A549 (cell line): ENCODE results near the gene GNG14. TPM values are rescaled to one million over a fixed set of nuclear protein-coding genes. Genes with fewer than 3 reads are reported as not detected.
A peak's percentile ranks its signal among the peaks of the same experiment; 100 is the strongest.

Experiments
- ATAC-seq, 2 experiments: fragments of 200-7000 bp in 1 of 2; fragments of >200 bp in 1 of 2; cut with Nextera tagmentation in 1 of 2; cut with Tn5 transposase in 1 of 2; 3 replicates each; pipeline versions ENCODE4 v1.8.0 to v1.9.1; 2018 to 2020; ENCODE audit warnings: mild to moderate bottlenecking in 1 of 2, moderate library complexity in 1 of 2
- CTCF ChIA-PET: fragments of 300-600 bp; sonication (Branson Sonifier 250); formaldehyde crosslinking; extraction: SDS; loops from one replicate; lab custom pipeline; 2021; ENCODE audit warnings: antibody characterized with exemption, inconsistent platforms; lab: Yijun Ruan, JAX
- POLR2A ChIA-PET: fragments of 350-600 bp; formaldehyde crosslinking; extraction: SDS; loops from one replicate; lab custom pipeline; 2021; ENCODE audit warnings: antibody characterized with exemption, inconsistent platforms; lab: Yijun Ruan, JAX
- DNase-seq, 2 experiments: peaks; one replicate each; pipeline versions ENCODE4 v3.0.0 to v3.0.0-alpha.2; 2011 to 2016; ENCODE audit warnings: low read depth in 1 of 2, low spot score in 1 of 2
- FAIRE-seq: peaks from 2 replicates; lab custom pipeline; 2011; peaks lifted over from hg19 to GRCh38; lab: Jason Lieb, UNC
- H3K27ac ChIP-seq, 2 experiments: fragments of >200 bp; sonication (Bioruptor Twin); formaldehyde crosslinking; 3 replicates each; pipeline ENCODE4 v1.5.1; 2016 to 2017
- H3K4me1 ChIP-seq: fragments of >200 bp; sonication (Bioruptor Twin); formaldehyde crosslinking; 3 replicates; pipeline ENCODE4 v1.6.1; 2016
- H3K4me2 ChIP-seq: fragments of >200 bp; sonication (Bioruptor Twin); formaldehyde crosslinking; 3 replicates; pipeline ENCODE4 v1.6.1; 2016
- H3K4me3 ChIP-seq: fragments of >200 bp; sonication (Bioruptor Twin); formaldehyde crosslinking; 3 replicates; pipeline ENCODE4 v1.5.1; 2016
- H3K9me3 ChIP-seq: fragments of >200 bp; sonication (Bioruptor Twin); formaldehyde crosslinking; 3 replicates; pipeline ENCODE4 v1.6.1; 2016
- BCL3 ChIP-seq: fragments of >200 bp; sonication (Bioruptor Twin); formaldehyde crosslinking; IDR thresholded peaks from 3 replicates; pipeline ENCODE4 v1.6.1; 2016
- BHLHE40 ChIP-seq: IDR thresholded peaks from 2 replicates; pipeline ENCODE4 v1.6.1; 2012; ENCODE audit warnings: low read depth, low read length, inconsistent platforms
- CBX2 ChIP-seq: fragments of 200-600 bp; sonication (generic); IDR thresholded peaks from 2 replicates; pipeline ENCODE4 v1.6.1; 2016; ENCODE audit warnings: low read depth, mild to moderate bottlenecking, borderline replicate concordance
- CEBPB ChIP-seq, 2 experiments: fragments of >200 bp in 1 of 2; sonication (Bioruptor Twin) in 1 of 2; formaldehyde crosslinking in 1 of 2; IDR thresholded peaks; 2 replicates each; pipeline ENCODE4 v1.6.1; 2012 to 2016
- CTCF ChIP-seq: fragments of >200 bp; sonication (Bioruptor Twin); formaldehyde crosslinking; IDR thresholded peaks from 3 replicates; pipeline ENCODE4 v1.5.1; 2016
- EP300 ChIP-seq, 2 experiments: fragments of >200 bp; sonication (Bioruptor Twin); formaldehyde crosslinking; IDR thresholded peaks; 2 replicates in 1 of 2; 3 replicates in 1 of 2; pipeline ENCODE4 v1.6.1; 2016 to 2017
- FOSB ChIP-seq: fragments of 250-450 bp; sonication (Bioruptor Pico); IDR thresholded peaks from 2 replicates; pipeline ENCODE4 v1.5.0; 2020; ENCODE audit warnings: mild to moderate bottlenecking, moderate library complexity
- HES2 ChIP-seq: fragments of >200 bp; sonication (Bioruptor Twin); formaldehyde crosslinking; IDR thresholded peaks from 2 replicates; pipeline ENCODE4 v1.6.1; 2016
- HMGXB4 ChIP-seq: fragments of 250-450 bp; sonication (Bioruptor Pico); IDR thresholded peaks from 2 replicates; pipeline ENCODE4 v1.5.0; 2021; ENCODE audit warnings: mild to moderate bottlenecking, moderate library complexity, borderline replicate concordance
- HOXA7 ChIP-seq: fragments of 250-450 bp; sonication (Bioruptor Pico); IDR thresholded peaks from 2 replicates; pipeline ENCODE4 v1.5.0; 2020; ENCODE audit warnings: mild to moderate bottlenecking, moderate library complexity
- HOXB13 ChIP-seq: fragments of 250-450 bp; sonication (Bioruptor Pico); IDR thresholded peaks from 2 replicates; pipeline ENCODE4 v1.5.0; 2020; ENCODE audit warnings: low read depth, mild to moderate bottlenecking, moderate library complexity
- JUN ChIP-seq, 2 experiments: fragments of >200 bp; sonication (Bioruptor Twin); formaldehyde crosslinking; IDR thresholded peaks; 2 replicates in 1 of 2; 3 replicates in 1 of 2; pipeline ENCODE4 v1.6.1; 2016 to 2017
- KDM1A ChIP-seq: fragments of 200-600 bp; sonication (generic); IDR thresholded peaks from 2 replicates; pipeline ENCODE4 v1.6.1; 2016; ENCODE audit warnings: low read depth, mild to moderate bottlenecking
- MYC ChIP-seq: IDR thresholded peaks from 2 replicates; pipeline ENCODE4 v1.6.1; 2012; ENCODE audit warnings: mild to moderate bottlenecking, inconsistent platforms, low read length, improper control_type of control experiment, borderline replicate concordance
- POLR2A ChIP-seq: IDR thresholded peaks from 2 replicates; pipeline ENCODE4 v1.6.1; 2012; ENCODE audit warnings: mild to moderate bottlenecking, low read length
- RFX5 ChIP-seq: fragments of 450-650 bp; IDR thresholded peaks from 2 replicates; pipeline ENCODE4 v1.7.1; 2014; ENCODE audit warnings: antibody characterized with exemption, mild to moderate bottlenecking, moderate library complexity
- SREBF2 ChIP-seq: fragments of 450-650 bp; IDR thresholded peaks from 2 replicates; pipeline ENCODE4 v1.6.1; 2014; ENCODE audit warnings: mild to moderate bottlenecking, moderate library complexity
- WGBS: methylation state at CpG from one replicate; pipeline ENCODE4 v1.1.6; 2017; ENCODE audit errors: missing lambda C conversion rate; 5-methylcytosine and 5-hydroxymethylcytosine counted together
- polyA plus RNA-seq, 4 experiments: library from polyadenylated mRNA; depleted of rRNA in 3 of 4; stranded (reverse); fragments of >200 nt; fragmentation: RNase III in 1 of 4; extraction: RNeasy Plus Mini Kit Qiagen cat#74134 plus additional on column Dnase treatment in 1 of 4; gene quantifications; 2 replicates in 3 of 4; 3 replicates in 1 of 4; pipeline ENCODE4 v1.2.3, GENCODE V29; 2011 to 2017

Gene GNG14
- polyA plus RNA-seq, 2 of the 4 experiments (the other 2 are of a cell fraction), result not detected

- TF ChIP-seq HMGXB4 (CRISPR knock-in tag), result no peak
- no peak for TF ChIP-seq CEBPB (IDR thresholded peaks at IDR 0.05)
- TF ChIP-seq POLR2A, result no peak
These were observed 22.6 kb upstream of the GNG14 start (continued) for GRCh38 chr19:12665281-12665573.

- peak overlapping the region; percentile 97 for H3K4me2 ChIP-seq
- no peaks in the 10 kb centered on the region for H3K9me3 ChIP-seq
- no peak for TF ChIP-seq JUN (IDR thresholded peaks at IDR 0.05)
- no peak for TF ChIP-seq BCL3
- TF ChIP-seq KDM1A, result no peak
- TF ChIP-seq EP300 (IDR thresholded peaks at IDR 0.05), result no peak
- no peak for TF ChIP-seq RFX5
- no peak for TF ChIP-seq HES2
- TF ChIP-seq CBX2, result no peak
- TF ChIP-seq HOXA7 (CRISPR knock-in tag), result no peak
- TF ChIP-seq MYC, result no peak
- no peak for TF ChIP-seq SREBF2
- TF ChIP-seq BHLHE40, result no peak
- TF ChIP-seq FOSB (CRISPR knock-in tag), result no peak
- TF ChIP-seq CTCF, result no peak
- TF ChIP-seq HOXB13, result no peak
- TF ChIP-seq HMGXB4 (CRISPR knock-in tag), result no peak
- TF ChIP-seq, all 56 proteins: peak for 0
- WGBS, result 52% methylated on average over 12 of the region's 12 CpGs
- POLR2A ChIA-PET, result interaction anchor here (0.5 to 1.2 kb wide), 5 partner anchors 10 to 55 kb away, joined by 3 to 5 read pairs (median 3); partner anchors contain the start of genes DHPS, ZNF490 and ZNF791
- no peak for DNase-seq
- peak in 1 of 2 experiments; percentile 2; a peak in 1 of 6 replicates for ATAC-seq
- Histone ChIP-seq H3K4me1 (peaks cover 10% of the 10 kb centered on the region), H3K4me3 (peak overlapping the region; percentile 90), H3K27ac (peak overlapping the region; percentile 82 to 86; a peak in 5 of 6 replicates)
- FAIRE-seq, result no peak
- CTCF ChIA-PET, result interaction anchor here (0.6 to 1.3 kb wide), 3 partner anchors 11 to 412 kb away, joined by 3 to 6 read pairs (median 4); no protein-coding TSS in a partner anchor
These were observed 22.0 kb upstream of the GNG14 start for GRCh38 chr19:12665671-12666264.
